Ishikawa (cell line): ENCODE measurements around the gene PSRC1.

ENCODE experiments used
- EGR1 ChIP-seq: IDR thresholded peaks from 2 replicates; pipeline ENCODE4 v1.6.1; 2012
- NFIC ChIP-seq: IDR thresholded peaks from 2 replicates; pipeline ENCODE4 v1.6.1; 2012
- RAD21 ChIP-seq: IDR thresholded peaks from 2 replicates; pipeline ENCODE4 v1.6.1; 2012; ENCODE audit warnings: low read depth
- TCF12 ChIP-seq: IDR thresholded peaks from 2 replicates; pipeline ENCODE4 v1.6.1; 2012; ENCODE audit warnings: low read depth
- TEAD4 ChIP-seq: IDR thresholded peaks from 2 replicates; pipeline ENCODE4 v1.6.1; 2012
- YY1 ChIP-seq: IDR thresholded peaks from 2 replicates; pipeline ENCODE4 v1.6.1; 2012; ENCODE audit warnings: low read depth
- ZBTB7A ChIP-seq: IDR thresholded peaks from 2 replicates; pipeline ENCODE4 v1.6.1; 2012; ENCODE audit warnings: low read depth
- TF ChIP-seq, protein P1 (sequence below): IDR thresholded peaks from 2 replicates; pipeline ENCODE4 v1.6.1; 2012

- TF ChIP-seq TEAD4 (no peak), RAD21 (no peak), ZBTB7A (no peak), TCF12 (no peak), EGR1 (no peak), NFIC (no peak), YY1 (no peak)
- TF ChIP-seq, protein P1, sequence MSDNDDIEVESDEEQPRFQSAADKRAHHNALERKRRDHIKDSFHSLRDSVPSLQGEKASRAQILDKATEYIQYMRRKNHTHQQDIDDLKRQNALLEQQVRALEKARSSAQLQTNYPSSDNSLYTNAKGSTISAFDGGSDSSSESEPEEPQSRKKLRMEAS: no peak
These were observed 16.0 kb downstream of the PSRC1 start for GRCh38 chr1:109266965-109267364.
